Measurements from ENCODE around the gene UPK3A. TPM values are rescaled to one million over a fixed set of nuclear protein-coding genes. Genes with fewer than 3 reads are reported as not detected.
A peak's percentile ranks its signal among the peaks of the same experiment; 100 is the strongest.

Gene UPK3A
- total RNA-seq, 1 donor from 2014 or later = not detected

DNA sequence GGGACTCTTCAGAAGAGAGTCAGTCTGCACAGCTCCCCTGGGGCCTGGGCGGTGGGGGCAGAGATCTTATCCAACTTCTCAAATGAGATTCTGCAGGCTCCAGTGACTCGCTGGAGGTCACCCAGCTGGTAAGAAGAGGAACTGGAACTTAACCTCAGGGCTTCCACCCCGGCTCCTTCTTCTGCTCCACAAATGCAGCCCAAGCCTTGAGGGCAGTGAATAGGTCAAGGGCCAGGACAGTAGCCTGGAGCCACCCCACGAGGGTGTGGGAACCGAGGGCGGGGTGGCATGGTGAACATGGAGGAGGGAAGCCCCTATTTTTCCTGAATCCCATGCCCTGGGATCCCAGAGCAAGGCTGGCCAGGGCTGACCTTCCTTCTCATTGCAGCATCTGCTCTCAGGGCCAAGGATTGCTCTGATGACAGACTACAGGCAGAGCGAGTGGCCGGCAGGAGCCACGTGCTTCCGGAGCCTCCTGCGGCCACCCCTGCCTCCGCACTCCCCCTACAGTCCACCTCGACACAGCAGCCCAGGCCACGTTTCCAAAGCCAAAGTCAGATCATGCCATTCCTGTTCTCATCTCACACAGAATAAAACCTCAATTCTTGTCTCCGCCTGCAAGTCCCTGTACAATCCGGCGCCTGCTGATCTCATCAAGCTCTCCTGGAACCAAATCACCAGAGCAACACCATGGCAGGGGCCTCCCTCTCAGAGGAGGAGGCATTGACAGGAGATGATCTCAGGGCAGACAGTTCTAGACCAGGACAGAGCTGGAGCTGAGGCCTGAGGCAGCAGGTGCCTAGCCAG is 21.1 kb upstream of the UPK3A start:
- Mint-ChIP-seq H3K9me3 (ENCODE audit: low read depth) (no peaks in the 10 kb centered on the region), H3K4me1 (ENCODE audit: low read depth) (peaks cover 10% of the 10 kb centered on the region), H3K36me3 (ENCODE audit: low read depth) (no peaks in the 10 kb centered on the region), H3K4me3 (ENCODE audit: unreplicated experiment) (no peak overlapping the region), H3K27me3 (ENCODE audit: low read depth) (no peaks in the 10 kb centered on the region), H3K27ac (ENCODE audit: unreplicated experiment) (peak overlapping the region; percentile 83)
- TF ChIP-seq, protein P1, sequence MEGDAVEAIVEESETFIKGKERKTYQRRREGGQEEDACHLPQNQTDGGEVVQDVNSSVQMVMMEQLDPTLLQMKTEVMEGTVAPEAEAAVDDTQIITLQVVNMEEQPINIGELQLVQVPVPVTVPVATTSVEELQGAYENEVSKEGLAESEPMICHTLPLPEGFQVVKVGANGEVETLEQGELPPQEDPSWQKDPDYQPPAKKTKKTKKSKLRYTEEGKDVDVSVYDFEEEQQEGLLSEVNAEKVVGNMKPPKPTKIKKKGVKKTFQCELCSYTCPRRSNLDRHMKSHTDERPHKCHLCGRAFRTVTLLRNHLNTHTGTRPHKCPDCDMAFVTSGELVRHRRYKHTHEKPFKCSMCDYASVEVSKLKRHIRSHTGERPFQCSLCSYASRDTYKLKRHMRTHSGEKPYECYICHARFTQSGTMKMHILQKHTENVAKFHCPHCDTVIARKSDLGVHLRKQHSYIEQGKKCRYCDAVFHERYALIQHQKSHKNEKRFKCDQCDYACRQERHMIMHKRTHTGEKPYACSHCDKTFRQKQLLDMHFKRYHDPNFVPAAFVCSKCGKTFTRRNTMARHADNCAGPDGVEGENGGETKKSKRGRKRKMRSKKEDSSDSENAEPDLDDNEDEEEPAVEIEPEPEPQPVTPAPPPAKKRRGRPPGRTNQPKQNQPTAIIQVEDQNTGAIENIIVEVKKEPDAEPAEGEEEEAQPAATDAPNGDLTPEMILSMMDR (IDR thresholded peaks at IDR 0.05) = peak; percentile 85
- DNase-seq (ENCODE audit: low spot score) = no peak

DNA sequence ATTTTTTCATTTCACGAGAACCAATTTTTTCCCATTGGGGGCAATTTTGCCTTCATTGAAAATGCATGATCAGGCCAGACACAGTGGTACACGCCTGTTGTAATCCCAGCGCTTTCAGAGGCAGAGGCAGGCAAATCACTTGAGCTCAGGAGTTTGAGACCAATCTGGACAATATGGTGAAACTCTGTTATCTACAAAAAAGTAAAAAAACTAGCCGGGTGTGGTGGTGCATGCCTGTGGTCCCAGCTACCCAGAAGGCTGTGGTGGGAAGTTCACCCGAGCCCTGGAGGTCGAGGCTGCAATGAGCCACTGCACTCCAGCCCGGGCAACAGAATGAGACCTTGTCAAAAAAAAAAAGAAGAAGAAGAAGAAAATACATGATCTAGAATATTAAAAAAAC is 19.2 kb upstream of the UPK3A start:
- H3K36me3 Mint-ChIP-seq (ENCODE audit: low read depth) = no peaks in the 10 kb centered on the region
- TF ChIP-seq, protein P1 (IDR thresholded peaks at IDR 0.05) = no peak
- H3K4me3 Mint-ChIP-seq (ENCODE audit: unreplicated experiment) = no peak overlapping the region
- no peaks in the 10 kb centered on the region for H3K27me3 Mint-ChIP-seq (ENCODE audit: low read depth)
- DNase-seq (ENCODE audit: low spot score) = no peak
- peaks cover 14% of the 10 kb centered on the region for H3K4me1 Mint-ChIP-seq (ENCODE audit: low read depth)
- no peaks in the 10 kb centered on the region for H3K9me3 Mint-ChIP-seq (ENCODE audit: low read depth)
- no peak overlapping the region for H3K27ac Mint-ChIP-seq (ENCODE audit: unreplicated experiment)

DNA sequence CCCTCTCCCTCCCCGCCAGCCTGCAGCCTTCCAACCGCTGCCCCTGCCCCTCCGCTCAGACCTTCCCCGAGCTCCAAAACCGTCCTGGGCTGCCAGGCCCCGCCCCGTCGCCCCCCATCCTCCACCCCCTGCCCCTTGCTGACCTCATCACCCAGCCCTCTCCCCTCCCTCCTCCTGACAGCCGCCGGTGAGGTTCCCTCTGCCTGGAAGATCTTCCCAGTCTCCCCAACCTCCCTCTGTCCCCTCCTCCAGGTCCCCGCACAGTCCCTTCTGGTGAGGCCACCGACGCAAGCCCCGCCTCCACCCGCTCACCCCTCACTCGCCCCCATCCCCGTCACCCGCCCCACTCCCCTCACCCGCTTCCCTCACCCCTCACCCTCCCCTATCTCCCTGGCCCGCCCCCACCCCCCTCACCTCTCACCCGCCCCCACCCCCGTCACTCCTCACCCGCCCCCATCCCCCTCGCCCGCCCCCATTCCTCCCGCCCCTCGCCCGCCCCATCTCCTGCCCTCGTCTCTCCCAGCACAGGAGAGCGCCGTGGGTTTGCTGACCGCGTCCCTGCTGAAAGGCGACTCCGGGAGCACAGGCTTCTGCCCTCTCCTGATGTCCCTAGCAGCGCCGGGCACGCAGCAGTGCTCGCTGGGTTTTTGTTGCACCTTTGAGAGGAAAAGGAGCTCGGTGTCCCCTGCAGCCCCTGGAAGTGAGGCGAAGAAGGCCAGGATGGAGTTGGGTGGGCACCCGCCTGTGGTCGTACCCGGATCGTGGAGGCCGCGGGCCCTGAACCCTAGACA is 16.4 kb upstream of the UPK3A start:
- Mint-ChIP-seq H3K36me3 (ENCODE audit: low read depth) (no peaks in the 10 kb centered on the region), H3K27ac (ENCODE audit: unreplicated experiment) (no peak overlapping the region), H3K4me1 (ENCODE audit: low read depth) (peaks cover 21% of the 10 kb centered on the region), H3K27me3 (ENCODE audit: low read depth) (no peaks in the 10 kb centered on the region), H3K9me3 (ENCODE audit: low read depth) (no peaks in the 10 kb centered on the region), H3K4me3 (ENCODE audit: unreplicated experiment) (peak overlapping the region; percentile 83)
- DNase-seq (ENCODE audit: low spot score) = no peak
- TF ChIP-seq, protein P1 (IDR thresholded peaks at IDR 0.05) = no peak

DNA sequence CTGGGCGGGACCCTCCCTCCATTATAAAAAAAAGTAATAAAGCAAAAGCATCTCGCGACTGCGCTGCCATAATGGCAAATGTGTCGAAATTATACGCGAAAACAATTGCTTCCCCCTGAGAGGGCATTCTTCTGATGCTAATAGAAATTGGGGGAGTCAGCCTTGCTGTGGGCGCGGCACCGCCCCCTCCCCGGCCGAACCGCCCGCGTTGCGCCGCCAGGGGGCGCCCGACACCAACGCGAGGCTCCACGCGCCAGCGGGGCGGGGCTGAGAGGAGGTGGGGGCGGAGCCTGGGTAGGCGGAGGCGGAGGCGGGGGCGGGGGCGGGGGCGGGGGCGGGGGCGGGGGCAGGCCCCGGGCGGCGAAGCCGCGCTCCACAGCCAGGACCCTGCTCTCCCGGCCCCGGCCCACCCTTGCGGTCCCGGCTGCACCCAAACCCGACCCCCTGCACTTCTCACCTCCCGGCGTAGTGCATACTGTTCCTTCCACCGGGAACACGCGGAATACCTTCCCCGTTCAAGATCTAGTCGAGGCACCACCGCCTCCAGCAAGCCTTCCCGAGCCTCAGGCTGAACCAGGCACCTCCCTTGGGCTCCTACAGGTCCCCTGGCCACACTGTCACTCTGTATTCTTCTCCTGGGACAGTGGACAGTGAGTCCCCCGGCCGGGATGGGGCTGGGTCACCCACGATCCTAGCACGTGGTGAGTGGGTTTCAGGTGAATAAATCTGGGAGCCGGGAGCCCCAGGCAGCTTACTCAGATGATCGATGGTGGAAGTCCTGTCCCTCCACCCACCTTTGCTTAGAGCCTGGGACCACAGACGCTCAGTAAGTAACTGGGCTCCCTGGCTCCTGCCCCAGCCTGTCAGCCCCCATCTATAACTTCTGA is 15.5 kb upstream of the UPK3A start:
- Mint-ChIP-seq H3K4me1 (ENCODE audit: low read depth) (peaks cover 13% of the 10 kb centered on the region), H3K9me3 (ENCODE audit: low read depth) (no peaks in the 10 kb centered on the region), H3K4me3 (ENCODE audit: unreplicated experiment) (peak overlapping the region; percentile 83), H3K27me3 (ENCODE audit: low read depth) (no peaks in the 10 kb centered on the region), H3K27ac (ENCODE audit: unreplicated experiment) (no peak overlapping the region), H3K36me3 (ENCODE audit: low read depth) (no peaks in the 10 kb centered on the region)
- no peak for DNase-seq (ENCODE audit: low spot score)
- TF ChIP-seq, protein P1 (IDR thresholded peaks at IDR 0.05) = peak; percentile 95
